Fibroblast of lung (primary cell): ENCODE results near the gene VAMP1.

Experiments
- CTCF ChIP-seq, 2 donors: IDR thresholded peaks in 1 of 2; conservative IDR thresholded peaks in 1 of 2; 1 replicate in 1 of 2; 2 replicates in 1 of 2; pipeline ENCODE4 v1.5.1; 2011 to 2012; ENCODE audit warnings: low read length in 2 of 2, control low read depth in 1 of 2, inconsistent platforms in 1 of 2, low read depth in 1 of 2, mild to moderate bottlenecking in 1 of 2
- EZH2 ChIP-seq: IDR thresholded peaks from 2 replicates; pipeline ENCODE4 v1.5.1; 2012; ENCODE audit warnings: low read length, control low read depth, mild to moderate bottlenecking; ENCODE audit errors: missing control alignments

DNA sequence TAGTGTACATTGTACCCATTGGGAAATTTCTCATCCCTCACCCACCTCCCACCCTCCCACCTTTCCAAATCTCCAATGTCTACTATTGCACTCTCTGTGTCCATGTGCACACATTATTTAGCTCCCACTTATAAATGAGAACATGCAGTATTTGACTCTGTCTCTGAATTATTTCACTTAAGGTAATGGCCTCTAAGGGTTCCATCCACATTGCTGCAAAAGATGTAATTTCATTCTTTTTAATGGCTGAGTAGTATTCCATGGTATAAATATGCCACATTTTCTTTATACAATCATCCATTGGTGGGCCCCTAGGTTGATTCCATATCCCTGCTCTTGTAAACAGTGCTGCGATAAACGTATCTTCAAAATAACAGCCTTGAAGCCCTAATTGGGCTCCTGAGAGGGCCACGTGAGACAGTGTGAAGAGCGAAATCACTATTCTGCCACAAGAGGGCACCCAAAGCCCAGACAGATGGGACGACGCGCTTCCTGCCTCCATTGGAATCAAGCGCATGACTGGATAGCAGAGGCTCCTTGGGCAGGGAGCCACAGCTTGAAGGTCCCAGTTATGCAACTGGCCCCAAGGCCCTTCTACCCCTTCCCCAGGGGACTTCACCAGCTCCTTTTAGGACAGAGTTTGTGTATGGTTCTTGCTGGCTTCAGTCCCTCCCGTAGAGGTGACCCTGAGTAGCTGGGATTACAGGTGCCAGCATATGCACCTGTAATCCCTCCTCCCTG is 47.0 kb downstream of the VAMP1 start:
- TF ChIP-seq CTCF (conservative IDR thresholded peaks at IDR 0.05 in 1 of 2, IDR thresholded peaks at IDR 0.05 in 1 of 2; ENCODE audit: low read depth in 1 of 2, low read length in 2 of 2) (peak; percentile 64 to 82), EZH2 (no peak)
